HG03442 (cell line): ENCODE measurements around the gene ZNF292.
"Not testable (repeated sequence)": the region's sequence is repeated elsewhere in the genome, so short reads cannot be mapped to it uniquely, and the experiment has no call there.

ENCODE experiments used
- ATAC-seq: cut with Tn5 transposase; IDR thresholded peaks from one replicate; pipeline ENCODE4 v1.9.1; 2021; ENCODE audit warnings: mild to moderate bottlenecking, moderate library complexity; ENCODE audit not compliant: unreplicated experiment

The ZNF292 gene

GRCh38 chr6:87154993-87155841, at the start of gene ZNF292:
Gene ZNF292 (plus strand): TSS chr6:87155565. CDS start chr6:87155592, 27 bp downstream.
- peak; percentile 65 for ATAC-seq

- no peak for ATAC-seq
Observed at GRCh38 chr6:87105823-87106222, 49.5 kb upstream of the ZNF292 start.

GRCh38 chr6:87110636-87111035, 44.7 kb upstream of the ZNF292 start:
- ATAC-seq, result no peak

- ATAC-seq, result peak; percentile 97
Observed at GRCh38 chr6:87115402-87116135, 39.8 kb upstream of the ZNF292 start.

- no peak for ATAC-seq
Observed at GRCh38 chr6:87116922-87117321, 38.4 kb upstream of the ZNF292 start.

- no peak for ATAC-seq
Observed at GRCh38 chr6:87118054-87118453, 37.3 kb upstream of the ZNF292 start.

- ATAC-seq, result no peak
Observed at GRCh38 chr6:87122477-87122876, 32.9 kb upstream of the ZNF292 start.

- ATAC-seq, result no peak
Observed at GRCh38 chr6:87124074-87124473, 31.3 kb upstream of the ZNF292 start.

- ATAC-seq, result no peak
Observed at GRCh38 chr6:87126501-87126900, 28.9 kb upstream of the ZNF292 start.

- no peak for ATAC-seq
Observed at GRCh38 chr6:87127737-87128136, 27.6 kb upstream of the ZNF292 start.

GRCh38 chr6:87136963-87137362, 18.4 kb upstream of the ZNF292 start:
- ATAC-seq, result no peak

GRCh38 chr6:87139236-87139635, 16.1 kb upstream of the ZNF292 start:
- no peak for ATAC-seq

- ATAC-seq, result not testable (repeated sequence)
Observed at GRCh38 chr6:87139927-87140326, 15.4 kb upstream of the ZNF292 start.

GRCh38 chr6:87146363-87146762, 9.0 kb upstream of the ZNF292 start:
- peak; percentile 72 for ATAC-seq

- ATAC-seq, result no peak
Observed at GRCh38 chr6:87150406-87150805, 5.0 kb upstream of the ZNF292 start.

GRCh38 chr6:87151471-87151780, 3.9 kb upstream of the ZNF292 start:
- ATAC-seq, result no peak

GRCh38 chr6:87151781-87152525, 3.4 kb upstream of the ZNF292 start:
- ATAC-seq, result peak; percentile 27

- no peak for ATAC-seq
Observed at GRCh38 chr6:87152526-87152955, 2.8 kb upstream of the ZNF292 start.

- ATAC-seq, result no peak
Observed at GRCh38 chr6:87154641-87154992, 748 bp upstream of the ZNF292 start.

- ATAC-seq, result no peak
Observed at GRCh38 chr6:87155842-87156815, 764 bp downstream of the ZNF292 start.
